HG02759 (cell line): ENCODE data around the gene SH3PXD2A.
"Not testable (repeated sequence)": the region's sequence is repeated elsewhere in the genome, so short reads cannot be mapped to it uniquely, and the experiment has no call there.

Experiments
- ATAC-seq: cut with Tn5 transposase; IDR thresholded peaks from one replicate; pipeline ENCODE4 v1.9.1; 2021; ENCODE audit warnings: mild to moderate bottlenecking, moderate library complexity; ENCODE audit not compliant: unreplicated experiment

The SH3PXD2A gene

GRCh38 chr10:103849880-103850571, 5.3 kb downstream of the SH3PXD2A start:
- no peak for ATAC-seq

- no peak for ATAC-seq
Measured at GRCh38 chr10:103849212-103849877, 6.0 kb downstream of the SH3PXD2A start.

GRCh38 chr10:103847909-103848468, 7.4 kb downstream of the SH3PXD2A start:
- ATAC-seq, result no peak

GRCh38 chr10:103847346-103847745, 8.0 kb downstream of the SH3PXD2A start:
- ATAC-seq, result no peak

GRCh38 chr10:103845972-103846371, 9.4 kb downstream of the SH3PXD2A start:
- no peak for ATAC-seq

- not testable (repeated sequence) for ATAC-seq
Measured at GRCh38 chr10:103845346-103845745, 10.0 kb downstream of the SH3PXD2A start.

GRCh38 chr10:103843854-103844570, 11.4 kb downstream of the SH3PXD2A start:
- ATAC-seq, result no peak

- no peak for ATAC-seq
Measured at GRCh38 chr10:103843045-103843444, 12.3 kb downstream of the SH3PXD2A start.

GRCh38 chr10:103842605-103843004, 12.8 kb downstream of the SH3PXD2A start:
- ATAC-seq, result no peak

GRCh38 chr10:103841519-103841918, 13.9 kb downstream of the SH3PXD2A start:
- no peak for ATAC-seq

- ATAC-seq, result no peak
Measured at GRCh38 chr10:103840740-103841070, 14.7 kb downstream of the SH3PXD2A start.

- ATAC-seq, result no peak
Measured at GRCh38 chr10:103839872-103840739, 15.3 kb downstream of the SH3PXD2A start.

- ATAC-seq, result no peak
Measured at GRCh38 chr10:103839519-103839871, 15.9 kb downstream of the SH3PXD2A start.

GRCh38 chr10:103838862-103839518, 16.4 kb downstream of the SH3PXD2A start:
- ATAC-seq, result no peak

- ATAC-seq, result no peak
Measured at GRCh38 chr10:103838070-103838395, 17.3 kb downstream of the SH3PXD2A start.

GRCh38 chr10:103837370-103838069, 17.9 kb downstream of the SH3PXD2A start:
- no peak for ATAC-seq

- ATAC-seq, result no peak
Measured at GRCh38 chr10:103836861-103837260, 18.5 kb downstream of the SH3PXD2A start.

GRCh38 chr10:103836273-103836672, 19.1 kb downstream of the SH3PXD2A start:
- no peak for ATAC-seq

- no peak for ATAC-seq
Measured at GRCh38 chr10:103835096-103836050, 20.0 kb downstream of the SH3PXD2A start.
